ENCODE results near the gene TECPR2. TPM values are rescaled to one million over a fixed set of nuclear protein-coding genes. Genes with fewer than 3 reads are reported as not detected.

TECPR2 gene
- total RNA-seq, 1 experiment from 2014 or later, result 9.3 TPM

DNA sequence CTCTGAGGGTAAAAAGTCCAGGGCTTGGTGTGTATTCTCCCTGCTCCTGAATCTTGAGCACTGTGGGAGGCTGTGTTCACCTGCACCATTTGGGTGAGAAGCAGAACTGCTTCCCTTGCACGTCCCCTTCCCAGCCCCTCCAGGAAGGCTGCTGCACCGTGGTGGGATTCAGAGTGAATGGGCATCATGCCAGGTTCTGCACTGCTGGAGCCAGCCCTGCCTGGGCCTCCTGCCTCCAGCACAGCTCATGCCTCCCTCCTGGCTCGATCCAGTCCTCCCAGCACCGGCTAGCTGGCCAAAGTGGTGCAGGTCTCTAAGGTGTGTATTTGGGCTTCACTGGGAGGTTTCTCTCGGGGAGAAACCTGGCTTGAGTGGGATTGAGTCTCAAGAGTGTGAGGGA, 92.0 kb downstream of the TECPR2 start:
- no peak overlapping the region for H3K27ac Mint-ChIP-seq (ENCODE audit: unreplicated experiment)
- CTCF ChIA-PET, result no interaction called here
- H3K27me3 ChIP-seq (replicated peaks; ENCODE audit: control insufficient read depth, insufficient read depth, low read length), result no peaks in the 10 kb centered on the region

DNA sequence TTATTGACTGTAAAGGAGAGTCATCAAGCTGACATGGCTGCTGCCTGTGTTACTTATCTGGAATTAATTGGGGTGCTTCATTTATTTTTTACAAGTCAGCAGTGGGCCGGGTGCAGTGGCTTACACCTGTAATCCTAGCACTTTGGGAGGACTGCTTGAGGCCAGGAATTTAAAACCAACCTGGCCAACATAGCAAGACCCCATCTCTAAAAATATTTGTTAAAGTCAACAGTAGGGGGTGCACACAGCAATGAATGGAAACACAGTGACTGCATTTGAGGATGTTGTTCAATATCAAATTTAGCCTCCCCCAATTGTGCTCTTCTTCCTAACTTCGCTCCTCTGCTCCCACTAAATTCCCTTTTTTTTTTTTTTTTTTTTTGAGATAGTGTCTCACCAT, 94.8 kb downstream of the TECPR2 start:
- H3K4me1 ChIP-seq, result no peaks in the 10 kb centered on the region
- Mint-ChIP-seq H3K27me3 (ENCODE audit: insufficient read depth, unreplicated experiment) (no peaks in the 10 kb centered on the region), H3K4me3 (ENCODE audit: unreplicated experiment) (no peak overlapping the region), H3K27ac (ENCODE audit: unreplicated experiment) (no peak overlapping the region), H3K36me3 (ENCODE audit: insufficient read depth, unreplicated experiment) (no peaks in the 10 kb centered on the region), H3K9me3 (ENCODE audit: unreplicated experiment) (no peaks in the 10 kb centered on the region), H3K4me1 (ENCODE audit: low read depth, unreplicated experiment) (no peaks in the 10 kb centered on the region)
- CTCF ChIA-PET, result no interaction called here
- no peaks in the 10 kb centered on the region for H3K9me3 ChIP-seq
- intact Hi-C loops (cut with micrococcal nuclease; ENCODE audit: unreplicated experiment), result no loop called here
- no peaks in the 10 kb centered on the region for H3K36me3 ChIP-seq (ENCODE audit: control insufficient read depth, insufficient read depth, low read length)
- no TSS peak for BruUV-seq (replicated peaks)
- no peak overlapping the region for H3K4me3 ChIP-seq (ENCODE audit: low read depth, low read length)
- H3K27me3 ChIP-seq (replicated peaks; ENCODE audit: control insufficient read depth, insufficient read depth, low read length), result no peaks in the 10 kb centered on the region
- POLR2A ChIA-PET, result no interaction called here
- TF ChIP-seq, protein P1, sequence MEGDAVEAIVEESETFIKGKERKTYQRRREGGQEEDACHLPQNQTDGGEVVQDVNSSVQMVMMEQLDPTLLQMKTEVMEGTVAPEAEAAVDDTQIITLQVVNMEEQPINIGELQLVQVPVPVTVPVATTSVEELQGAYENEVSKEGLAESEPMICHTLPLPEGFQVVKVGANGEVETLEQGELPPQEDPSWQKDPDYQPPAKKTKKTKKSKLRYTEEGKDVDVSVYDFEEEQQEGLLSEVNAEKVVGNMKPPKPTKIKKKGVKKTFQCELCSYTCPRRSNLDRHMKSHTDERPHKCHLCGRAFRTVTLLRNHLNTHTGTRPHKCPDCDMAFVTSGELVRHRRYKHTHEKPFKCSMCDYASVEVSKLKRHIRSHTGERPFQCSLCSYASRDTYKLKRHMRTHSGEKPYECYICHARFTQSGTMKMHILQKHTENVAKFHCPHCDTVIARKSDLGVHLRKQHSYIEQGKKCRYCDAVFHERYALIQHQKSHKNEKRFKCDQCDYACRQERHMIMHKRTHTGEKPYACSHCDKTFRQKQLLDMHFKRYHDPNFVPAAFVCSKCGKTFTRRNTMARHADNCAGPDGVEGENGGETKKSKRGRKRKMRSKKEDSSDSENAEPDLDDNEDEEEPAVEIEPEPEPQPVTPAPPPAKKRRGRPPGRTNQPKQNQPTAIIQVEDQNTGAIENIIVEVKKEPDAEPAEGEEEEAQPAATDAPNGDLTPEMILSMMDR (IDR thresholded peaks at IDR 0.05; ENCODE audit: insufficient read depth in 1 of 2, low read depth in 1 of 2, low read length in 1 of 2, severe bottlenecking in 1 of 2, unreplicated experiment in 1 of 2), result no peak
- DNase-seq, result no peak

More for the DNA sequence above, 92.0 kb downstream of the TECPR2 start:
- H3K9me3 ChIP-seq, result no peaks in the 10 kb centered on the region
- Mint-ChIP-seq H3K27me3 (ENCODE audit: insufficient read depth, unreplicated experiment) (no peaks in the 10 kb centered on the region), H3K36me3 (ENCODE audit: insufficient read depth, unreplicated experiment) (no peaks in the 10 kb centered on the region), H3K9me3 (ENCODE audit: unreplicated experiment) (no peaks in the 10 kb centered on the region), H3K4me1 (ENCODE audit: low read depth, unreplicated experiment) (no peaks in the 10 kb centered on the region), H3K4me3 (ENCODE audit: unreplicated experiment) (no peak overlapping the region)
- POLR2A ChIA-PET, result no interaction called here
- no peak for DNase-seq
- no peaks in the 10 kb centered on the region for H3K36me3 ChIP-seq (ENCODE audit: control insufficient read depth, insufficient read depth, low read length)
- TF ChIP-seq, protein P1 (IDR thresholded peaks at IDR 0.05; ENCODE audit: insufficient read depth in 1 of 2, low read depth in 1 of 2, low read length in 1 of 2, severe bottlenecking in 1 of 2, unreplicated experiment in 1 of 2), result no peak
- BruUV-seq (replicated peaks), result no TSS peak
- intact Hi-C loops (cut with micrococcal nuclease; ENCODE audit: unreplicated experiment), result no loop called here
- no peaks in the 10 kb centered on the region for H3K4me1 ChIP-seq
- no peak overlapping the region for H3K4me3 ChIP-seq (ENCODE audit: low read depth, low read length)

DNA sequence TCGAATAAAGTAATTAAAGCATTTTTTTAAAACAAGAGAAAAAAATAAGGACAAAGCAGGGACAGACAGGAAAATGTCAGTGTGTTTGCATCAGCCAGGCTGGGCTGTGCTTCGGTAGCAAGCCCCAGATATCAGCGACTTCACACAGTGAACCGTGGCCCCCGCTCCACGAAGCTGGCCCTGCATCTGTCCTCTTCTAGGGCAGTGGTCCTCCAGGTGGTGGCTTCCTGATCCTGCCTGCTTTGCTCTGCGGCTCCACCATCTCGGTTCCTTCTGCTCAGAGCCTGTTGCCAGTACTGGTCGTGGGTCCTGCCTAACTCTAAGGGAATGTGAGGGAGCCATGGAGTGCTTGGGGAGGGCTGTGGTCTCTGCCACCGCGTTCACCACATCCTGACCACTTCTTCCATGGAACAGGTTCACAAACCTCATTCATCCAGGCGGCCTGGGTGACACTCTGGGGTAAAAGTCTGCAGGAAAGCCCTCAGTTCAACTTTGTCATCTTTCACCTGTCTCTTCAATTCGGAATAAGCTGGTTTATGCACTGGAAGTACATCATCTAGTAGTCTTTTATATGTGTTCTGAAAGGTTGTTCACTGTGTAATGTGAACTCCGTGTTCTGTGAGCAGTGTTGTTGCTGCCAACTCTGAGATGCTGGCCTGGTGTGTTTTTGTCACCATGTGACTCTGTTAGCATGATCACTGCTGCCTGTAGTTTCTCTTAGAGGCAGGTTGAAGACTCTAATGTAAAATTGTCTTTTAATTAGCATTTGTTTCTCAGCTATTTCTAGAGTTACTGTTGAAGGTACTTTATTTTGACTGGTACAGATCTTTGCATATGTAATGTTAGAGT, 99.0 kb downstream of the TECPR2 start:
- no peaks in the 10 kb centered on the region for H3K27me3 Mint-ChIP-seq (ENCODE audit: insufficient read depth, unreplicated experiment)
- no peaks in the 10 kb centered on the region for H3K36me3 Mint-ChIP-seq (ENCODE audit: insufficient read depth, unreplicated experiment)
- no peaks in the 10 kb centered on the region; the same call in 1 of the 2 replicates for H3K4me1 ChIP-seq
- ChIA-PET CTCF (no interaction called here), POLR2A (no interaction called here)
- intact Hi-C loops (cut with micrococcal nuclease; ENCODE audit: unreplicated experiment), result no loop called here
- no peak for DNase-seq
- no TSS peak for BruUV-seq (replicated peaks)
- no peak overlapping the region for H3K4me3 ChIP-seq (ENCODE audit: low read depth, low read length)
- no peaks in the 10 kb centered on the region for H3K36me3 ChIP-seq (ENCODE audit: control insufficient read depth, insufficient read depth, low read length)
- H3K9me3 Mint-ChIP-seq (ENCODE audit: unreplicated experiment), result no peaks in the 10 kb centered on the region
- no peak overlapping the region for H3K27ac Mint-ChIP-seq (ENCODE audit: unreplicated experiment)
- no peak overlapping the region for H3K4me3 Mint-ChIP-seq (ENCODE audit: unreplicated experiment)
- no peaks in the 10 kb centered on the region for H3K4me1 Mint-ChIP-seq (ENCODE audit: low read depth, unreplicated experiment)
- no peaks in the 10 kb centered on the region for H3K9me3 ChIP-seq
- H3K27me3 ChIP-seq (replicated peaks; ENCODE audit: control insufficient read depth, insufficient read depth, low read length), result no peaks in the 10 kb centered on the region
- TF ChIP-seq, protein P1 (IDR thresholded peaks at IDR 0.05; ENCODE audit: insufficient read depth in 1 of 2, low read depth in 1 of 2, low read length in 1 of 2, severe bottlenecking in 1 of 2, unreplicated experiment in 1 of 2), result no peak

All from Caco-2 (cell line).